ENCODE results near the gene GALNT1.
A peak's percentile ranks its signal among the peaks of the same experiment; 100 is the strongest.

The GALNT1 gene

GRCh38 chr18:35715139-35715538, 133.6 kb downstream of the GALNT1 start:
- no peak for DNase-seq (ENCODE audit: low spot score)

- no peak for DNase-seq (ENCODE audit: low spot score)
Observed at GRCh38 chr18:35716169-35716831, 134.8 kb downstream of the GALNT1 start.

GRCh38 chr18:35717182-35717581, 135.6 kb downstream of the GALNT1 start:
- peak; percentile 46 for DNase-seq (ENCODE audit: low spot score)

GRCh38 chr18:35721431-35722081, 140.0 kb downstream of the GALNT1 start:
- DNase-seq (ENCODE audit: low spot score), result no peak

- DNase-seq (ENCODE audit: low spot score), result no peak
Observed at GRCh38 chr18:35728676-35729075, 147.1 kb downstream of the GALNT1 start.

- no peak for DNase-seq (ENCODE audit: low spot score)
Observed at GRCh38 chr18:35729991-35730668, 148.6 kb downstream of the GALNT1 start.

GRCh38 chr18:35730691-35731370, 149.3 kb downstream of the GALNT1 start:
- no peak for DNase-seq (ENCODE audit: low spot score)

- DNase-seq (ENCODE audit: low spot score), result no peak
Observed at GRCh38 chr18:35731701-35732100, 150.2 kb downstream of the GALNT1 start.

GRCh38 chr18:35732162-35732561, 150.6 kb downstream of the GALNT1 start:
- no peak for DNase-seq (ENCODE audit: low spot score)

GRCh38 chr18:35732636-35733035, 151.1 kb downstream of the GALNT1 start:
- DNase-seq (ENCODE audit: low spot score), result no peak

GRCh38 chr18:35733408-35733807, 151.9 kb downstream of the GALNT1 start:
- DNase-seq (ENCODE audit: low spot score), result no peak

GRCh38 chr18:35736696-35737095, 155.2 kb downstream of the GALNT1 start:
- no peak for DNase-seq (ENCODE audit: low spot score)

GRCh38 chr18:35739778-35740177, 158.2 kb downstream of the GALNT1 start:
- no peak for DNase-seq (ENCODE audit: low spot score)

- DNase-seq (ENCODE audit: low spot score), result no peak
Observed at GRCh38 chr18:35740656-35741055, 159.1 kb downstream of the GALNT1 start.

- no peak for DNase-seq (ENCODE audit: low spot score)
Observed at GRCh38 chr18:35743916-35744315, 162.4 kb downstream of the GALNT1 start.

- no peak for DNase-seq (ENCODE audit: low spot score)
Observed at GRCh38 chr18:35745814-35746213, 164.3 kb downstream of the GALNT1 start.

- no peak for DNase-seq (ENCODE audit: low spot score)
Observed at GRCh38 chr18:35746826-35747339, 165.3 kb downstream of the GALNT1 start.

GRCh38 chr18:35747894-35748472, 166.4 kb downstream of the GALNT1 start:
- DNase-seq (ENCODE audit: low spot score), result no peak

- no peak for DNase-seq (ENCODE audit: low spot score)
Observed at GRCh38 chr18:35749701-35750100, 168.2 kb downstream of the GALNT1 start.

- no peak for DNase-seq (ENCODE audit: low spot score)
Observed at GRCh38 chr18:35750929-35751328, 169.4 kb downstream of the GALNT1 start.

- no peak for DNase-seq (ENCODE audit: low spot score)
Observed at GRCh38 chr18:35753306-35753910, 171.9 kb downstream of the GALNT1 start.
